Heart right ventricle (tissue), 16 donors: ENCODE measurements around the gene TEX44. TPM values are rescaled to one million over a fixed set of nuclear protein-coding genes. Genes with fewer than 3 reads are reported as not detected.

Source experiments
- ATAC-seq, 8 donors: fragments of 200-7000 bp; cut with Tn5 transposase; one replicate each; pipeline ENCODE4 v1.9.1; 2020; ENCODE audit warnings: mild to moderate bottlenecking in 8 of 8, moderate library complexity in 8 of 8, moderate number of reproducible peaks in 1 of 8
- DNase-seq, 2 donors: peaks; one replicate each; pipeline ENCODE4 v3.0.0-alpha.2; 2020
- H3K27ac ChIP-seq, 10 donors: fragments of 200-600 bp; sonication (generic) in 2 of 10; one replicate each; pipeline versions ENCODE4 v1.5.0 to v1.8.0; 2020 to 2022; ENCODE audit warnings: mild to moderate bottlenecking in 3 of 10
- H3K27me3 ChIP-seq, 7 donors: fragments of 200-600 bp; one replicate each; pipeline ENCODE4 v1.8.0; 2021 to 2022; ENCODE audit warnings: mild to moderate bottlenecking in 2 of 7
- H3K36me3 ChIP-seq, 9 donors: fragments of 200-600 bp; sonication (generic) in 1 of 9; one replicate each; pipeline versions ENCODE4 v1.5.0 to v1.8.0; 2020 to 2022; ENCODE audit warnings: mild to moderate bottlenecking in 2 of 9
- H3K4me1 ChIP-seq, 9 donors: fragments of 200-600 bp; sonication (generic) in 1 of 9; one replicate each; pipeline versions ENCODE4 v1.5.0 to v1.8.0; 2020 to 2022; ENCODE audit warnings: mild to moderate bottlenecking in 4 of 9
- H3K4me3 ChIP-seq, 10 donors: fragments of 200-600 bp; sonication (generic) in 2 of 10; one replicate each; pipeline versions ENCODE4 v1.5.0 to v1.8.0; 2020 to 2022; ENCODE audit warnings: mild to moderate bottlenecking in 7 of 10, moderate library complexity in 2 of 10
- H3K9me3 ChIP-seq, 11 donors: fragments of 200-600 bp in 10 of 11; sonication (generic) in 2 of 11; one replicate each; pipeline versions ENCODE4 v1.5.0 to v1.8.0; 2013 to 2022; ENCODE audit warnings: mild to moderate bottlenecking in 2 of 11, control low read depth in 1 of 11, moderate library complexity in 1 of 11
- CTCF ChIP-seq, 9 donors: fragments of 200-600 bp; sonication (generic) in 2 of 9; IDR thresholded peaks; one replicate each; pipeline versions ENCODE4 v1.5.0 to v1.8.0; 2021 to 2022; ENCODE audit warnings: antibody characterized with exemption in 9 of 9, mild to moderate bottlenecking in 5 of 9, moderate library complexity in 1 of 9
- WGBS, 2 donors: extraction: QIAGEN DNeasy Blood & Tissue Kit; methylation state at CpG; one replicate each; pipeline ENCODE4 v1.1.7; 2013; ENCODE audit warnings: inconsistent platforms in 1 of 2; 5-methylcytosine and 5-hydroxymethylcytosine counted together
- intact Hi-C, 10 donors: fragments of 100-400 bp; cut with DNase I; formaldehyde crosslinking; loops; one replicate each; pipeline versions ENCODE4 v1.11.1 to v1.14.2; 2022
- polyA plus RNA-seq, 2 donors: library from polyadenylated mRNA; stranded (reverse); fragments of 200-250 nt; gene quantifications; one replicate each; pipeline ENCODE4 v1.2.3, GENCODE V29; 2013
- total RNA-seq, 10 donors: library from RNA; stranded (reverse); fragmentation: NEBNext Ultra II Directional in 3 of 10; extraction: Animal tissue kit (Norgen Biotek cat#: 25700) in 3 of 10; gene quantifications; one replicate each; pipeline versions ENCODE4 v1.2.1 to v1.2.4, GENCODE V29; 2021 to 2023
- donor health status: Arrhythmogenic right ventricular cardiomyopathy.
- donor health status: ischemic (EF 13 %, LVEDD 7.1; RV severe dilation, severe dysfunction).
- donor health status: healthy with polysubstance abuse.
- donor health status: DM: no; HTN: yes; CAD: no.
- donor health status: DM: no; HTN: no; CAD: no.
- donor health status: ischemic (EF 25% LVEDD 6.9; RV normal size, moderate dysfunction).
- donor health status: ischemic (EF 25% LVEDD 5.7; RV mildly dilated, moderate dysfunction).
- donor health status: healthy.
- donor health status: DM: yes; HTN: yes; CAD: no.
- donor health status: Ischemic cardiomyopathy.
- donor health status: ischemic (EF 35%, LVEDD 5.7; RV mildly dilated, moderate dysfunction).
- donor health status: nonischemic (EF 11% LVEDD 7.7; RV severe dilation, severe dysfunction).
- donor health status: DM: yes; HTN: yes; CAD: no.
- donor health status: PGD.
- donor health status: ischemic (EF 29% LVEDD 5.4; RV normal size, mild dysfunction).
- donor health status: nonischemic (EF 23%, LVEDD 6.1; RV moderate dilation, normal function).

TEX44 gene
- total and polyA plus RNA-seq, 12 donors: not detected

DNA sequence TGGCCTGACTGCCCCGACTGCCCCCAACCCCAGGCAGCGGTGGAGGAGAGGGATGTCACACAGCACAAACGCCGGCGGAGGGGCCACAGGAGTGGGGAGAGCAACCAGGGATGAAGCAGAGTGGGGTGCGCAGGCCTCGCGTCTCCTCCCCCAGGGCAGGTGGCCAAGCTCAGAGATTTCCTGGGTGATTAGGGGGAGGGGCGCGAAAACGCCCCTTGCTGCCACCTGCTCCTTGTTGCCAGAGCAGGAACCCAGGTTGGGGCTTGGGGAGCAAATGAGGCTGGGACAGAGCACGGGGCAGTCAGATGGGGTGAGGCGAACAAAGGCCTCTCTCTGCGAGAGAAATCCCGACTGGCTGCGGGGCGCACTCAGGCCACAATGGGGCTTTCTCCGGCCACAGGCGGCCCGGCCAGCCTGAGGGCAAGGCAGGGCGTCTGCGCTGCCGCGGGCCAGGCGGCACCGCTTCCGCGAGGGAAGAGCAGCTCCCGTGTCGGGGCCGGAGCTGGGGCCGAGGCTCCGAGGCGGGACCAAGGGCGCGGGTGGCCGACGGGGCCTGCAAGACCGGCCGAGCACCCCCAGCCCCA is 11.5 kb downstream of the TEX44 start:
- 10 to 12% methylated on average over 30 to 40 of the region's 40 CpGs for WGBS, 2 donors
- Histone ChIP-seq H3K4me1 (peaks cover 18 to 61% (median 34%) of the 10 kb centered on the region in 9 donors), H3K36me3 (no peaks in the 10 kb centered on the region), H3K9me3 (no peaks in the 10 kb centered on the region), H3K27me3 (no peaks in the 10 kb centered on the region), H3K4me3 (peak overlapping the region; percentile 2 to 69 (median 56)), H3K27ac (peak overlapping the region; percentile 95 to 100 (median 98))
- DNase-seq: peak in 1 of 2 donors; percentile 53
- ATAC-seq: peak in 6 of 8 donors; percentile 1 to 34 (median 24)
- intact Hi-C loops: loop anchor here in 9 of 10 donors (2.0 to 10.0 kb wide), 7 partner anchors 42 to 181 kb away; partner anchors contain the start of genes COPS7B (in 1 of the 9) and PDE6D (in 1 of the 9)
- TF ChIP-seq CTCF (IDR thresholded peaks at IDR 0.05): no peak

- no peaks in the 10 kb centered on the region for H3K36me3 ChIP-seq
- no peaks in the 10 kb centered on the region for H3K27me3 ChIP-seq
- H3K27ac ChIP-seq: peak overlapping the region; percentile 95 to 100 (median 98)
- peak overlapping the region in 9 of 10 donors; percentile 40 to 69 (median 57) for H3K4me3 ChIP-seq
- H3K4me1 ChIP-seq: peaks cover 18 to 61% (median 34%) of the 10 kb centered on the region in 9 donors
- WGBS, 2 donors: 10 to 11% methylated on average over 49 of the region's 54 CpGs
- intact Hi-C loops: loop anchor here in 9 of 10 donors (2.0 to 10.0 kb wide), 8 partner anchors 43 to 180 kb away; partner anchors contain the start of genes COPS7B (in 1 of the 9) and PDE6D (in 1 of the 9)
- H3K9me3 ChIP-seq: no peaks in the 10 kb centered on the region
- TF ChIP-seq CTCF (IDR thresholded peaks at IDR 0.05): peak in 5 of 9 donors; percentile 6 to 43 (median 34)
- peak; percentile 93 to 95 (median 94) for ATAC-seq
- DNase-seq: peak; percentile 99 to 100
These were observed 12.3 kb downstream of the TEX44 start for GRCh38 chr2:231604685-231605606.

- intact Hi-C loops: loop anchor here in 4 of 10 donors (2.0 to 10.0 kb wide), 4 partner anchors 91 to 179 kb away; partner anchors contain the start of genes COPS7B (in 1 of the 4) and PDE6D (in 1 of the 4)
- Histone ChIP-seq H3K27ac (peak overlapping the region; percentile 94 to 100 (median 98)), H3K4me1 (peaks cover 18 to 60% (median 34%) of the 10 kb centered on the region in 9 donors), H3K9me3 (no peaks in the 10 kb centered on the region), H3K27me3 (no peaks in the 10 kb centered on the region), H3K4me3 (peak overlapping the region in 3 of 10 donors; percentile 50 to 65 (median 55)), H3K36me3 (no peaks in the 10 kb centered on the region)
- DNase-seq (peak; percentile 52 to 57), ATAC-seq (peak in 6 of 8 donors; percentile 0 to 56 (median 22))
- WGBS, 2 donors: 67 to 76% methylated on average over 7 of the region's 7 CpGs
- no peak for TF ChIP-seq CTCF (IDR thresholded peaks at IDR 0.05)
These were observed 13.0 kb downstream of the TEX44 start for GRCh38 chr2:231605607-231606091.

DNA sequence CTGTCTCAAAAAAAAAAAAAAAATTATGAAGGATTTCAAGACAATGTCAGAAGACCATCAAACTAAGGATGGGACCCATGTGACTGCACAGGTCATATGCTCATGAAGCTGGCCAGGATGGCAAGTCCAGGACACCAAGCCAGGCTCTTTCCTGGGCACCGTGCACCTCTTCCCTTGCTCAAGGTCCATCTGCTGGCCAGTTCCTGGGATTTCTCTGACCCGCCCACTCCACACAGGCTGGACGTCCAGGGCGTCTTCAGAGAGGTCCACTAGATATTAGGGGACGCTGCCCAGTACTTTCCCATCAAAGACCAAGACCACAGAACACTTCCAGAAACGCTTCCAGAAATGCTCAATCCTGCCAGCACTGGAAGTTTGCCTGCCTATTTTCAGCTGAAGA is 14.3 kb downstream of the TEX44 start:
- 72 to 76% methylated on average over 6 of the region's 6 CpGs for WGBS, 2 donors
- Histone ChIP-seq H3K27ac (peak overlapping the region in 3 of 10 donors; percentile 14 to 99 (median 99)), H3K27me3 (no peaks in the 10 kb centered on the region), H3K4me1 (peaks cover 20 to 57% (median 33%) of the 10 kb centered on the region in 9 donors), H3K9me3 (no peaks in the 10 kb centered on the region), H3K36me3 (no peaks in the 10 kb centered on the region), H3K4me3 (no peak overlapping the region)
- intact Hi-C loops: loop anchor here in 3 of 10 donors (5.0 to 10.0 kb wide), 3 partner anchors 92 to 178 kb away; partner anchors contain the start of genes COPS7B (in 1 of the 3) and PDE6D (in 1 of the 3)
- no peak for TF ChIP-seq CTCF (IDR thresholded peaks at IDR 0.05)
- ATAC-seq (no peak), DNase-seq (no peak)
